HL-60 (cell line): ENCODE data around the gene SMG7.

Experiments
- CTCF ChIP-seq: IDR thresholded peaks from one replicate; pipeline ENCODE4 v1.5.1; 2011; ENCODE audit warnings: low read length, control low read depth, inconsistent platforms; ENCODE audit not compliant: insufficient read depth
- GABPA ChIP-seq: IDR thresholded peaks from 2 replicates; pipeline ENCODE4 v1.6.1; 2012; ENCODE audit warnings: low read depth
- POLR2AphosphoS5 ChIP-seq: IDR thresholded peaks from 2 replicates; pipeline ENCODE4 v1.6.1; 2012; ENCODE audit warnings: low read depth
- REST ChIP-seq: IDR thresholded peaks from 2 replicates; pipeline ENCODE4 v1.6.1; 2012; ENCODE audit warnings: low read depth; ENCODE audit not compliant: insufficient replicate concordance
- SPI1 ChIP-seq: IDR thresholded peaks from 2 replicates; pipeline ENCODE4 v1.6.1; 2012; ENCODE audit warnings: low read depth, mild to moderate bottlenecking, borderline replicate concordance

GRCh38 chr1:183567584-183567983, 95.3 kb downstream of the SMG7 start:
- TF ChIP-seq CTCF (no peak), POLR2AphosphoS5 (peak; percentile 73), REST (no peak), SPI1 (peak; percentile 73; the same call in 1 of the 2 replicates), GABPA (no peak)
